K562 (cell line): Measurements from ENCODE around the gene ACSS1. TPM values are rescaled to one million over a fixed set of nuclear protein-coding genes. Genes with fewer than 3 reads are reported as not detected.

Experiments
- ATAC-seq: fragments of 200-7000 bp; cut with Tn5 transposase; 3 replicates; pipeline ENCODE4 v1.9.1; 2020; ENCODE audit warnings: moderate library complexity
- BruUV-seq: library from RNA; stranded (reverse); fragments of 400-500 nt; replicated peaks from 2 replicates; lab custom pipeline; 2021; lab: Mats Ljungman, UMichigan
- CTCF ChIA-PET: fragments of 300-600 bp; formaldehyde crosslinking; extraction: SDS; loops from one replicate; lab custom pipeline; 2021; ENCODE audit warnings: low intra/inter-chr PET ratio; lab: Yijun Ruan, JAX
- POLR2A ChIA-PET: fragments of 300-600, 350-650 bp; sonication (Branson Sonifier 250); formaldehyde crosslinking; extraction: SDS; loops from one replicate; lab custom pipeline; 2021; ENCODE audit warnings: antibody characterized with exemption, inconsistent platforms; lab: Yijun Ruan, JAX
- DNase-seq, 4 experiments: peaks; one replicate each; pipeline versions ENCODE4 v3.0.0 to v3.0.0-alpha.2; 2011 to 2018; ENCODE audit warnings: low spot score in 3 of 4, mixed read lengths in 3 of 4; ENCODE audit errors: extremely low read depth in 1 of 4
- FAIRE-seq: peaks from 2 replicates; lab custom pipeline; 2011; peaks lifted over from hg19 to GRCh38; lab: Jason Lieb, UNC
- H2AFZ ChIP-seq: 2 replicates; pipeline ENCODE4 v1.6.0; 2011; ENCODE audit warnings: low read depth, low read length, control low read depth, inconsistent platforms
- H3K27ac ChIP-seq: fragments of 200-600 bp; 3 replicates; pipeline ENCODE4 v1.8.0; 2011; ENCODE audit warnings: low read depth, mild to moderate bottlenecking, control low read depth, inconsistent platforms, low read length, moderate library complexity, mixed read lengths; ENCODE audit errors: extremely low read depth
- H3K27me3 ChIP-seq, 2 experiments: fragments of 300-600 bp in 1 of 2; 2 replicates in 1 of 2; 3 replicates in 1 of 2; pipeline versions ENCODE4 v1.6.0 to v1.8.0; 2011; ENCODE audit warnings: inconsistent platforms in 2 of 2, low read length in 2 of 2, mild to moderate bottlenecking in 1 of 2, mixed read lengths in 1 of 2, moderate library complexity in 1 of 2; ENCODE audit not compliant: control insufficient read depth in 2 of 2, insufficient read depth in 2 of 2
- H3K36me3 ChIP-seq: fragments of 300-600 bp; 3 replicates; pipeline ENCODE4 v1.8.0; 2011; ENCODE audit warnings: mild to moderate bottlenecking, low read length, inconsistent platforms; ENCODE audit not compliant: control insufficient read depth, insufficient read depth
- H3K4me1 ChIP-seq, 2 experiments: fragments of 200-600 bp in 1 of 2; replicated peaks in 1 of 2; 2 replicates in 1 of 2; 3 replicates in 1 of 2; pipeline versions ENCODE4 v1.5.1 to v1.8.0; 2011; ENCODE audit warnings: inconsistent platforms in 2 of 2, low read length in 2 of 2, mild to moderate bottlenecking in 1 of 2, mixed read lengths in 1 of 2, moderate library complexity in 1 of 2; ENCODE audit not compliant: control insufficient read depth in 2 of 2, insufficient read depth in 2 of 2
- H3K4me2 ChIP-seq: 2 replicates; pipeline ENCODE4 v1.6.1; 2011; ENCODE audit warnings: low read length, control low read depth, inconsistent platforms, mixed read lengths; ENCODE audit not compliant: insufficient read depth
- H3K4me3 ChIP-seq: fragments of 200-600 bp; sonication (generic), shearing (Covaris generic); 2 replicates; pipeline ENCODE4 v1.5.1; 2016; ENCODE audit warnings: control low read depth, inconsistent platforms
- H3K79me2 ChIP-seq: fragments of 200-600 bp; 3 replicates; pipeline ENCODE4 v1.8.0; 2011; ENCODE audit warnings: low read length, inconsistent platforms; ENCODE audit not compliant: control insufficient read depth, insufficient read depth
- H3K9ac ChIP-seq, 2 experiments: 2 replicates each; pipeline versions ENCODE4 v1.6.0 to v1.6.1; 2011; ENCODE audit warnings: low read depth in 2 of 2, low read length in 2 of 2, control low read depth in 1 of 2, inconsistent platforms in 1 of 2, mild to moderate bottlenecking in 1 of 2, mixed read lengths in 1 of 2; ENCODE audit not compliant: insufficient read depth in 1 of 2
- H3K9me1 ChIP-seq: one replicate; pipeline ENCODE4 v1.6.0; 2011; ENCODE audit warnings: inconsistent platforms, mild to moderate bottlenecking, low read length, moderate library complexity; ENCODE audit not compliant: control insufficient read depth, insufficient read depth
- H3K9me3 ChIP-seq: replicated peaks from 2 replicates; pipeline ENCODE4 v1.5.1; 2011; ENCODE audit warnings: low read depth, low read length, inconsistent platforms; ENCODE audit not compliant: control insufficient read depth, insufficient read depth
- H4K20me1 ChIP-seq: replicated peaks from 2 replicates; pipeline ENCODE4 v1.6.1; 2011; ENCODE audit warnings: low read length, inconsistent platforms, mixed read lengths; ENCODE audit not compliant: control insufficient read depth, insufficient read depth
- CEBPZ ChIP-seq: fragments of 150-350 bp; IDR thresholded peaks from 2 replicates; pipeline ENCODE4 v1.6.1; 2014; ENCODE audit warnings: low read depth, mild to moderate bottlenecking, low read length, borderline replicate concordance
- CREBBP ChIP-seq: IDR thresholded peaks from one replicate; pipeline ENCODE4 v1.6.1; 2012; ENCODE audit warnings: low read depth, mild to moderate bottlenecking, control low read depth, inconsistent platforms, low read length
- PHB2 ChIP-seq: fragments of 450-650 bp; IDR thresholded peaks from 2 replicates; pipeline ENCODE4 v1.6.1; 2017; ENCODE audit warnings: low read depth
- RBM17 ChIP-seq: fragments of 200-400 bp; formaldehyde crosslinking; IDR thresholded peaks from 2 replicates; pipeline ENCODE4 v1.6.1; 2017; ENCODE audit warnings: low read depth, mild to moderate bottlenecking, low read length, borderline replicate concordance
- SMAD2 ChIP-seq: fragments of 150-350 bp; IDR thresholded peaks from 2 replicates; pipeline ENCODE4 v1.6.1; 2014; ENCODE audit warnings: low read depth, mild to moderate bottlenecking, low read length
- SUPT5H ChIP-seq: fragments of 450-650 bp; IDR thresholded peaks from 2 replicates; pipeline ENCODE4 v1.6.1; 2016
- ZBED1 ChIP-seq: IDR thresholded peaks from 2 replicates; pipeline ENCODE4 v1.6.1; 2014
- WGBS: fragments of 100-300 bp; shearing (Covaris generic); methylation state at CpG from one replicate; pipeline ENCODE4 v1.1.6; 2016; ENCODE audit warnings: low coverage, mixed read lengths; ENCODE audit not compliant: insufficient coverage; ENCODE audit errors: missing lambda C conversion rate; 5-methylcytosine and 5-hydroxymethylcytosine counted together
- in situ Hi-C: fragments of 300-500 bp; cut with MboI; formaldehyde crosslinking; loops from 4 replicates; pipeline ENCODE4 v1.15.0; 2018; ENCODE audit warnings: inconsistent platforms, mixed read lengths
- intact Hi-C: fragments of 100-400 bp; cut with micrococcal nuclease; formaldehyde crosslinking; loops from 2 replicates; pipeline ENCODE4 v1.14.2; 2022
- polyA plus RNA-seq, 8 experiments: library from polyadenylated mRNA; depleted of rRNA in 4 of 8; stranded (reverse) in 5 of 8; unstranded in 3 of 8; fragments of >200 nt; fragmentation: Nextera tagmentation in 2 of 8; fragmentation: Illumina TruSeq in 1 of 8; extraction: Ambion mirVana in 2 of 8; extraction: Trizol in 1 of 8; gene quantifications; 2 replicates each; pipeline versions ENCODE4 v1.2.1 to v1.2.3, GENCODE V29; 2011 to 2014; ENCODE audit warnings: inconsistent platforms in 1 of 8, missing spikeins in 1 of 8
- total RNA-seq, 7 experiments: library from RNA; depleted of rRNA in 6 of 7; stranded (reverse); fragments of >200 nt in 6 of 7; fragmentation: Illumina TruSeq in 2 of 7; extraction: Trizol in 2 of 7; gene quantifications; 2 replicates each; pipeline versions ENCODE4 v1.2.1 to v1.2.3, GENCODE V29; 2011 to 2021; ENCODE audit warnings: low replicate concordance in 1 of 7
- TF ChIP-seq, protein P1 (sequence below): sonication (generic); formaldehyde crosslinking; IDR thresholded peaks from 2 replicates; pipeline ENCODE4 v1.8.0; 2022; ENCODE audit warnings: missing genetic modification reagents, mild to moderate bottlenecking, borderline replicate concordance

Gene ACSS1
- total and polyA plus RNA-seq, 9 of the 15 experiments (the other 6 are each of a cell fraction or from before 2014, with no cell fraction given): 0.07 to 2.1 (median 0.27) TPM; not detected in 3

GRCh38 chr20:25038103-25038410 lies 19.9 kb downstream of the ACSS1 start:
- Histone ChIP-seq H3K27me3 (peaks cover 0 to 24% of the 10 kb centered on the region in 2 experiments; a peak in 2 of 5 replicates), H3K9me3 (no peaks in the 10 kb centered on the region), H3K4me2 (no peak overlapping the region), H3K27ac (no peak overlapping the region), H3K36me3 (no peaks in the 10 kb centered on the region), H3K4me3 (no peak overlapping the region), H3K4me1 (no peaks in the 10 kb centered on the region; a peak in 1 of 5 replicates), H3K9ac (no peak overlapping the region), H3K9me1 (no peaks in the 10 kb centered on the region), H4K20me1 (no peaks in the 10 kb centered on the region), H3K79me2 (no peaks in the 10 kb centered on the region), H2AFZ (no peak overlapping the region)
- DNase-seq (no peak), FAIRE-seq (no peak), ATAC-seq (no peak)
- TF ChIP-seq CEBPZ (no peak), SMAD2 (no peak), PHB2 (no peak), ZBED1 (no peak), RBM17 (no peak), CREBBP (no peak), SUPT5H (no peak)
- TF ChIP-seq, protein P1, sequence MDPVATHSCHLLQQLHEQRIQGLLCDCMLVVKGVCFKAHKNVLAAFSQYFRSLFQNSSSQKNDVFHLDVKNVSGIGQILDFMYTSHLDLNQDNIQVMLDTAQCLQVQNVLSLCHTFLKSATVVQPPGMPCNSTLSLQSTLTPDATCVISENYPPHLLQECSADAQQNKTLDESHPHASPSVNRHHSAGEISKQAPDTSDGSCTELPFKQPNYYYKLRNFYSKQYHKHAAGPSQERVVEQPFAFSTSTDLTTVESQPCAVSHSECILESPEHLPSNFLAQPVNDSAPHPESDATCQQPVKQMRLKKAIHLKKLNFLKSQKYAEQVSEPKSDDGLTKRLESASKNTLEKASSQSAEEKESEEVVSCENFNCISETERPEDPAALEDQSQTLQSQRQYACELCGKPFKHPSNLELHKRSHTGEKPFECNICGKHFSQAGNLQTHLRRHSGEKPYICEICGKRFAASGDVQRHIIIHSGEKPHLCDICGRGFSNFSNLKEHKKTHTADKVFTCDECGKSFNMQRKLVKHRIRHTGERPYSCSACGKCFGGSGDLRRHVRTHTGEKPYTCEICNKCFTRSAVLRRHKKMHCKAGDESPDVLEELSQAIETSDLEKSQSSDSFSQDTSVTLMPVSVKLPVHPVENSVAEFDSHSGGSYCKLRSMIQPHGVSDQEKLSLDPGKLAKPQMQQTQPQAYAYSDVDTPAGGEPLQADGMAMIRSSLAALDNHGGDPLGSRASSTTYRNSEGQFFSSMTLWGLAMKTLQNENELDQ (CRISPR knock-in tag): no peak
- POLR2A ChIA-PET: no interaction called here
- CTCF ChIA-PET: no interaction called here
- BruUV-seq: no TSS peak
- 0% methylated on average over 3 of the region's 3 CpGs for WGBS
- in situ Hi-C loops: no loop called here
- intact Hi-C loops: no loop called here
